Sciatic nerve (tissue), 2 donors: ENCODE measurements around the gene ASPSCR1. TPM values are rescaled to one million over a fixed set of nuclear protein-coding genes. Genes with fewer than 3 reads are reported as not detected.

Experiments
- ATAC-seq: fragments of 200-7000 bp; cut with Tn5 transposase; one replicate; pipeline ENCODE4 v1.9.1; 2020; ENCODE audit warnings: mild to moderate bottlenecking, moderate library complexity
- DNase-seq: peaks from one replicate; pipeline ENCODE4 v3.0.0-alpha.2; 2020; ENCODE audit warnings: low spot score
- intact Hi-C: fragments of 100-400 bp; cut with DNase I; formaldehyde crosslinking; loops from one replicate; pipeline ENCODE4 v1.14.2; 2022
- total RNA-seq: library from RNA; stranded (reverse); fragmentation: NEBNext Ultra II Directional; extraction: Animal tissue kit (Norgen Biotek cat#: 25700); gene quantifications from one replicate; pipeline ENCODE4 v1.2.1, GENCODE V29; 2021
- donor health status: DM: no; HTN: no; CAD: no.
- donor health status: DM: no; HTN: no; CAD: no.

The ASPSCR1 gene
- total RNA-seq, 1 donor from 2014 or later: 32.5 TPM

DNA sequence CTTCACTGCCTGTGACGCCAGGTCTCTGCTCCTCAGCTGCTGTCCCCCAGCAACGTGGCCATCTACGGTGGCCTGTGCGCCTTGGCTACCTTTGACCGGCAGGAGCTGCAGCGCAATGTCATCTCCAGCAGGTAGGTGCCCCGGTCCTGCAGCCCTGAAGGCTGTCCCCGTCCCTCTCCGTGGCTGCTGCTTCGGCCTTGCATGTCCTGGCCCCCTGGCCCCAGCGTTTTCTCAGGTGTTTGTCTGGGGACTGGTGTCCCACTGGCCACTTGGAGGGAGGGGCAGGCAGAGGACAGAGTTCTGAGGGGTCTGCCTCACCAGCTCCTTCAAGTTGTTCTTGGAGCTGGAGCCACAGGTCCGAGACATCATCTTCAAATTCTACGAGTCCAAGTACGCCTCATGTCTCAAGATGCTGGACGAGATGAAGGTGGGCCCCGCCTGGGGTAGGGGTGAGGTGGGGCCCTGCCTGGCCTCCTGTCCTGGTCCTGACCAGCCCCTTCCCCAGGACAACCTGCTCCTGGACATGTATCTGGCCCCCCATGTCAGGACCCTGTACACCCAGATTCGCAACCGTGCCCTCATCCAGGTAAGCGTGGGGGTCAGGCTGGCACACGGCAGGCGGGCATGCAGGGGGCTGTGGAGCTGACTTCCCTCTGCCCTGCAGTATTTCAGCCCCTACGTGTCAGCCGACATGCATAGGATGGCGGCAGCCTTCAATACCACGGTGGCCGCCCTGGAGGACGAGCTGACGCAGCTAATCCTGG lies 78.7 kb downstream of the ASPSCR1 start:
- intact Hi-C loops: no loop called here
- ATAC-seq (no peak), DNase-seq (no peak)

DNA sequence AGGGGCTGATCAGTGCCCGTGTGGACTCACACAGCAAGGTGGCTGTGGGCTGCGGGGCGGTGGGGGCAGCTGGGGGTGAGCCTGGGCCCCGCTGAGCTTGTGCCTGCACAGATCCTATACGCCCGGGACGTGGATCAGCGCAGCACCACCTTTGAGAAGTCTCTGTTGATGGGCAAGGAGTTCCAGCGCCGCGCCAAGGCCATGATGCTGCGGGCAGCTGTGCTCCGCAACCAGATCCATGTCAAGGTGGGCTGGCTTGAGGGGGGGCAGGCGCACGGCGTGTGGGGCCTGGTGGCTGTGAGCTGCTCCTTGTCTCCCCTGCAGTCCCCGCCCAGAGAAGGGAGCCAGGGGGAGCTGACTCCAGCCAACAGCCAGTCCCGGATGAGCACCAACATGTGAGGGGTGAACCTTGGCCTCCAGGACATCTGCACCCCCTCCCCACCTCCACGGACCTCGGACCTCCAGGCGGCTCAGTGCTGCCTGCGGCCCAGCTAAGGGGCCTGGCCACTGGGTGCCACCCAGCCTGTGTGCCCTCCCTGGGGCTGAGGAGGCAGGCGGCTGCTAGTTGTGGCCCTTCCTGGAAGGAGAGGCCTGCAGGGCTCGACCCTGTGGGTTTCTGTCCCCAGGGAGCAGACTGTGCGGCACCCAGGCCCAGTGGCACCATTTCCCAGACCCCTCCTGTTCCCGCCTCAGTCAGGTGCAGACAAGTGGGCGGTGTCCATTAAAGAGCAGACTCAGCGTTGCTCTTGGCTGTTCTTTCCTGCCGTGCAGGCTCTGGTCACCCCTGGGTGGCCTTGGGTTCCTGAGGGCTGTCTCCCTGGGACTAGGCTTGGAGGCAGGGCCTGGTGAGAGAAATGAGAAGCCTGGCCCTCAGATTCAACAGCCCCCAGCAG lies 79.5 kb downstream of the ASPSCR1 start:
- DNase-seq (no peak), ATAC-seq (no peak)
- intact Hi-C loops: no loop called here

GRCh38 chr17:82058230-82058854 lies 80.9 kb downstream of the ASPSCR1 start:
- DNase-seq (no peak), ATAC-seq (no peak)
- intact Hi-C loops: no loop called here

DNA sequence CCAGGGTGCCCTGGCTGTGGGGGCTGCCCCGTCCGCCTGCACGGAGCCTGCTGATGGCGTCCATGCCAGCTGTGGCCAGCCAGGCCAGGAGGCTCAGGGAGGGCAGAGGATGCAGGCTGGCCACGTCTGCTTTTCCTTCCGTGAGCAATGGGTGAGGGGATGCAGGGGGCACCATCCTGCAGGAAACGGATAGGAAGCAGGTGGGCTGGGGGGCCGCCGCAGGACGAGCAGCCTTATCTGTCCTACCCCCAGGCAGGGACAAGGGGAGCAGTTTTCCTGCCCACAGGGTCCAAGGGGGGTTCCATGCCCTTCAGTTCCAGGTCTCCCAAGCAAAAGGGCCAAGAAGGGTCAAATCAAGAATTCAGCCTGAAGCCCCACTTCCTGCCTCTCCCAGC lies 81.4 kb downstream of the ASPSCR1 start:
- no peak for ATAC-seq
- intact Hi-C loops: no loop called here
- DNase-seq: no peak

DNA sequence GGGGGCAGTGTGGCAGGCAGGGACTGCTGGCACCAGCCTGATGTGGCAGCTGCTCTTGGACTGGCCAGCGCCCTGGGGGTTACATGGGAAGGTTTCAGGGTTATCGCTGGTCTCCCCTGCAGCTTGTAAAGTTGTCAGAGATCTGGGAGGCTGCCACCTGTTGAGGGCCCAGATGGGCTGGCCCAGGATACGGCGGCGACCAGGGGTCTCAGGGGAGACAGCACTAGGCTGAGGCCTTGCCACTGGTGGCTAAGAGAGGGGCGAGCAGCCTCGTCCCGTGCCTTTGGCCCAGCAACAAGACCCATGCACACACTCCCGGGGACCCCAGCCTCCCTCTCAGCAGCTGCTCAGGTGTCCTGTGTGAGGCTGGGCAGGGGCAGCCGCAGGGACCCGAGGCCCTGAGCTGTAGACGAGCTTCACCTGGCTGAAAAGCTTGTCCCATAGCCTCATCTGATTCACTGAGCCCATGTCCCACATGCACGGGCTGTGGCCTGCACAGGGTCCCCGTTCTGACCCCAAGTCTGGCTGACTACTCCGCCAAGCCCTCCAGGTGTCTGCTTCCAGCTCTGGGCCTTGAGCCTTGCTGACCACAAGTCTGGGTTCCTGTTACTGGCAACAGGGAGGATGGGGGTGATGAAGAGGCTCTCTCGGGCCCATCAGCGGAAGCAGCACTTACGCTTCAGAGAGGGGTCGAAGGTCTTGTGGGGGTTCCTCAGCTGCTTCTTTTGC lies 82.0 kb downstream of the ASPSCR1 start:
- no peak for DNase-seq
- no peak for ATAC-seq
- intact Hi-C loops: no loop called here

- ATAC-seq (no peak), DNase-seq (no peak)
- intact Hi-C loops: no loop called here
Observed at GRCh38 chr17:82060001-82060380, 82.6 kb downstream of the ASPSCR1 start.

- ATAC-seq: no peak
- intact Hi-C loops: no loop called here
- DNase-seq: no peak
Observed at GRCh38 chr17:82060614-82061013, 83.2 kb downstream of the ASPSCR1 start.

DNA sequence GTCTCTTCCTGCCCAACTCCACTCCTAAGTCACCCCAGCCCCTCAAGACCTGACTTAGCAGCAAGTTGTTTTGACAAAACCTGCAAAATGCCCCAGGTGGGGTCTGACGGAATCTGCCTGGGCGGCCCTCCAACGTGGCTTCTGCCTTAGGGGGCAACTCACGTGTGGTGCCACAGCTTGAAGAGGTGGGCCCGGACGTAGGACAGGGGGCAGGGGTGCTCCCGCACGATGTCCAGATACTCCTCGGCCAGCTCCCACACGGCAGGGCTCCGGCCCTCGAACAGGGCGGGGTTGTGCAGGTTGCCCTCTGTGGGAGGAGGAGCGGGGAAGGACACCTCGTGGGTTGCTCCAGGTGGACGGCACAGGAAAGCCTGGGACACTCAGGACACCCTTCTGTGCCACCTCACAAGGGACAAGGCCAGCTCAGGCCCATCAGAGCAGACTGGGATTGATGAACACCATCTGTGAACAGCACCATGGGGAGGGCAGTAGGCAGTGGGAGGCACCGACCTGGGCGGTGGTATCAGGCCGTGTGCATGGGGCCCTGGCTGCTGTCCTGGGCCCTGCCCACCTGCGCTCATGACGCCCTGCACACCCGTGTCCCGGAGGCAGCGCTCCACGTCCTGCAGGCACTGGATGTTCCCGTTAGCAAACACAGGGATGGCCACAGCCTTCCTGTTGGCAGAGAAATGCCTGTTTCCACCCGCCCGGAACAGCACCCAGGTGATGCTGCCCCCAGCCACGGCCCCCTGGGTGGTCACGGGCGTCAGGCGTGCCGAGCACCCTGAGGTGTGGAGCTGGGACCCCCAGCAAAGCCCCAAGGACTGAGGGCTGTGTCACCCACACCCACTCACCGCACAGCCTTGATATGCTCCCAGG lies 83.9 kb downstream of the ASPSCR1 start:
- ATAC-seq (no peak), DNase-seq (no peak)
- intact Hi-C loops: no loop called here

DNA sequence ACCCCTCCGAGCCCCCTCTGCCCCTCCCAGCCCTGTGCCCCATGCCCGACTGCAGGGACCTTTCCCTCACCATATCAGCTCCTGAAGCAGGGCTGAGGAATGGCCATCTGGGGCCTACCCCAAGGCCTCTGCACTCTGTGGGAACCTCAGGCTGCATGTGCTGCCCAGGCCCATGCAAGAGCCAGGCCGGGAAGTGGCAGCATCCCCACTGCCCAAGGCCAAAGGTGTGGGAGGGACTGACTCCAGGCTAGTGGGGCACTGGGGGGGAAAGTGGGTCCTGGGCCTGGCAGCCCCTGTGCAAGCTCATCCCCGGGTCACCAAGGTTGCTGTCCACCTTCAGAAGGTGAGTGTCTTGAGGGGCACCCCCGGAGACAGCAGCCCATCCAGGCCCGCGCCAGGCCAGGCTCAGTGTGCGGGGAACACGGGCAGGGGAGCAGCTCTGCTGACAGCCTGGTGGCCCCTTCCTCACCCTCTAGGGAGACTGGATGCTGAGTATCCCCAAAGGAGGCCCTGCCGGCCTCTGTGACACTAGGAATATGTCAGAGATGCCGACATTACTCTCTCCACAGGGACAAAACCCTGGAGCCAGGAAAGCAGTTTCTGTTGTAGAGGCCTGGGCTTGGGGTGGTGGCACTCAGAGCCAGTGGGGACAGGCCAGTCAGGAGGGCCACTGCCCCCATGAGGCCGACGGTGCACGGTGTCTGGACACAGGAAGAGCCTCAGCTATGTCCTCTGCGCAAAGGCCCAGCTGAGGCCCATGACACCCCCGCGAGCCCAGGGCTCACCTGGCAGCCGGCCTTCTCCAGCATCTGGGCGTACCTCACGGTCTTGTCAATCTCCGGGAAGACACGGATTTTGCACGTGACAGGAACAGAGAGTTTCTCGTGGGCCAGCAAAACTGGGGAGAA lies 84.9 kb downstream of the ASPSCR1 start:
- DNase-seq: no peak
- intact Hi-C loops: no loop called here
- no peak for ATAC-seq

- no peak for DNase-seq
- intact Hi-C loops: no loop called here
- no peak for ATAC-seq
Observed at GRCh38 chr17:82062984-82063368, 85.5 kb downstream of the ASPSCR1 start.

- intact Hi-C loops: no loop called here
- no peak for DNase-seq
- ATAC-seq: no peak
Observed at GRCh38 chr17:82063424-82064415, 86.3 kb downstream of the ASPSCR1 start.

DNA sequence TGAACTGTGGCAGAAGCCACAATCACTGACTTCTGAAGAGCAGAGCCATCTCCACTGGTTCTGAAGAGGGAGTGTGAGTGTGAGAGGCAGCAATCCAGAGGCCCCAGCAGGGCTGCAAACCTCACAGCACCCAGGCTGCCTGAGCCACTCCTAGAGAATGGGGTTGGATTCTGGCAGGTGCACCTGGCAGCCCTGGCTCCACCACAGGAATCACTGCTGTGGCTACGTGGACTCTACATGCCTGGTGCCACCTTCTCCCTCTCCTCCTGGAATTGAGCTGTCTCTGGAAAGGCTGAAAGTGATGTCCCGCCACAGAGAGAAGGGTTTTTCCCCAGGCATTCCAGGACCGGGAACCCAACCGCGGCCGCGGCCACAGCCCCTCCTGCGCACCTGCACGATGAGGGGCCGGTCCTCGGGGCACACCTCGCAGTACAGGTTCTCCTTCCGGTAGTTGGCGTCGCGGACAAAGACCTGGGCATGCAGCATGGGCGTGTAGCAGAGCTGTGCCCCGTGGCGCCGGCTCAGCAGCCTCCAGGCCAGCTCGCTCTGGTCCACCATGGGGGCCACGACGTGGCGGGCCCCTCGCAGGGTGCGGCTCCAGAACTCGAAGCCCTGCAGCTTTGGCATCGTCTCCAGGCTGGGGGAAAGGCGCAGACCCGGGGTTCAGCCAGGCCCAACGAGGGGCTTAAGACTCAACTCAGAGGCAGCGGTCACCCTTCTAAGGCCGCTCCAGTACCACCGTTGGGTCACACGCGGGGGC lies 87.2 kb downstream of the ASPSCR1 start:
- ATAC-seq: no peak
- DNase-seq: no peak
- intact Hi-C loops: no loop called here

DNA sequence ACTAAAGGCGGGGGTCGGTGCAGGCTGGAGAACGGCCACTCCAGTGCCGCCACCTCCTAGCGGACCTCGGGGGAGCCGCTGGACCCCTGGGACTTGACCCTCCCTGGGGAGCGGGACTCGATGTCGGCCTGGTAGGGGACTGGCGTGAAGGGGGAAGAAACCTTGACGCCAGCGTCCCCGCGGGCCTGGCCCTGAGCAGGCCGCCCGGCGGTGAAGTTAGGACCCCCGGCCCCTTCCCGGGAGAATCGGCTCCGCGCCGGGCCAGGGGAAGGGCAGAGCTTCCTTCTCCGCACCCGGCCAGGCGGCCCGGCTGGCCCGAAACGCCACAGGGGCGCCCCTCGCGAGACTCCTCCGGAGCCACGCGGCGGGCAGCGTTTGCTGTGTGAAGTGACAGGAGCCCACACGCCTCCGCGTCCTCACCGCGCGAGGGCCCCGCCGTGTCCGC lies 87.8 kb downstream of the ASPSCR1 start:
- intact Hi-C loops: no loop called here
- DNase-seq: no peak
- no peak for ATAC-seq

DNA sequence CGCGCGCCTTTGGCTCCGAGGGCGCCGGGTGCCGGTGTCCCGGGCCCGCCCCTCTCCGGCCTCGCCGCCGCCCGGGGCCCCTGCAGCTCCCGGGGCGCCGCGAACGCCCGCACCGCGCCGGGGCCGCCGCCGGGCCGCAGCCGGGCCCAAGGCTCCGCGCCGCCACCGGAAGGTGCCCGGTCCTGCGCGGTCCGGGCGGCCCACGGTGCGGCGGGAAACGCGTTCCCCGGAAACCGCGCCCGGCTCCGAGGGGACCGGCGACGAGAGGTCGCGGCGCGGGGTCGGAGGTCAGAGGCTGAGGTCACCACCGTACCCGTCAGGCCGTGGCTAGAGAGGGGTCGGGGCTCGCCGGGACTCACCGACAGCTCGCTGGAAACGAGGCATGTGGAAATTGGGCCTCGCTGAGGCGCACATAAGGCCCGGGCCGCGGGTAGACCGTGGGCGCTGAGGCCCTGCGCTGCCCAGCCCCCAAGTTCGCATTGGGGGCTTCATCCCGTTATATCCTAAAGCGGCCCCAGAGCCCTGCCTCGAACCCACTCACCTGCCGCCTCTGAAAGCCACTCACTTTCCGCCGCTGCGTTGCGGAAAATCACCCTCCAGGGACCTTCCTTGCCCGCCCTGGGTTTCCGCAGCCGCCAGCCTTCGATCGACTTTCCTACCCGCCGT lies 88.3 kb downstream of the ASPSCR1 start, which contains the start of gene DUS1L:
TSS of gene DUS1L (minus strand) at position 167 of the 666 bp plus-strand sequence. CDS start 745 bp downstream, outside the sequence.
- DNase-seq: peak; percentile 84
- intact Hi-C loops: no loop called here

More for the DNA sequence above, 88.3 kb downstream of the ASPSCR1 start, which contains the start of gene DUS1L:
- peak; percentile 81 for ATAC-seq
